H9 (cell line): ENCODE data around the gene MAP3K5. TPM values are rescaled to one million over a fixed set of nuclear protein-coding genes. Genes with fewer than 3 reads are reported as not detected.

Experiments
- DNase-seq: peaks from one replicate; pipeline ENCODE4 v3.0.0-alpha.2; 2017
- H2AFZ ChIP-seq: one replicate; pipeline ENCODE4 v1.6.1; 2013; ENCODE audit warnings: mild to moderate bottlenecking, low read length, control low read depth, moderate library complexity
- H2AK5ac ChIP-seq: 2 replicates; pipeline ENCODE4 v1.6.1; 2013; ENCODE audit warnings: low read length, control low read depth, mixed read lengths; ENCODE audit not compliant: insufficient read length
- H2BK120ac ChIP-seq: one replicate; pipeline ENCODE4 v1.6.1; 2013; ENCODE audit warnings: low read depth, mild to moderate bottlenecking, low read length, control low read depth, inconsistent platforms; ENCODE audit not compliant: poor library complexity, severe bottlenecking
- H2BK12ac ChIP-seq: 2 replicates; pipeline ENCODE4 v1.6.1; 2013; ENCODE audit warnings: low read length, control low read depth, mixed read lengths, low read depth; ENCODE audit not compliant: insufficient read length
- H2BK15ac ChIP-seq: 2 replicates; pipeline ENCODE4 v1.6.1; 2013; ENCODE audit warnings: low read depth, low read length, control low read depth
- H2BK20ac ChIP-seq: one replicate; pipeline ENCODE4 v1.6.1; 2013; ENCODE audit warnings: low read depth, mild to moderate bottlenecking, low read length, control low read depth, inconsistent platforms; ENCODE audit not compliant: poor library complexity, severe bottlenecking
- H2BK5ac ChIP-seq: 2 replicates; pipeline ENCODE4 v1.6.1; 2013; ENCODE audit warnings: low read length, control low read depth, mixed read lengths; ENCODE audit not compliant: insufficient read length
- H3K14ac ChIP-seq: 2 replicates; pipeline ENCODE4 v1.6.1; 2013; ENCODE audit warnings: low read length, control low read depth; ENCODE audit not compliant: insufficient read depth
- H3K18ac ChIP-seq: 2 replicates; pipeline ENCODE4 v1.6.1; 2013; ENCODE audit warnings: low read depth, mild to moderate bottlenecking, mixed read lengths, low read length, control low read depth; ENCODE audit not compliant: insufficient read length
- H3K23ac ChIP-seq: 2 replicates; pipeline ENCODE4 v1.6.1; 2013; ENCODE audit warnings: low read length, control low read depth, mixed read lengths, low read depth; ENCODE audit not compliant: insufficient read length
- H3K23me2 ChIP-seq: 2 replicates; pipeline ENCODE4 v1.6.1; 2013; ENCODE audit warnings: low read depth, mild to moderate bottlenecking, mixed read lengths, low read length, control low read depth; ENCODE audit not compliant: insufficient read length, poor library complexity, severe bottlenecking
- H3K27ac ChIP-seq: 2 replicates; pipeline ENCODE4 v1.5.1; 2013; ENCODE audit warnings: low read length, control low read depth, mixed read lengths, low read depth; ENCODE audit not compliant: insufficient read length
- H3K27me3 ChIP-seq: 2 replicates; pipeline ENCODE4 v1.6.1; 2013; ENCODE audit warnings: low read length, control low read depth, inconsistent platforms; ENCODE audit not compliant: insufficient read depth
- H3K4ac ChIP-seq: 2 replicates; pipeline ENCODE4 v1.6.1; 2013; ENCODE audit warnings: low read depth, mild to moderate bottlenecking, control low read depth, inconsistent platforms, low read length, moderate library complexity
- H3K4me1 ChIP-seq: 2 replicates; pipeline ENCODE4 v1.6.1; 2013; ENCODE audit warnings: low read length, control low read depth, inconsistent platforms; ENCODE audit not compliant: insufficient read depth
- H3K4me2 ChIP-seq: 2 replicates; pipeline ENCODE4 v1.6.1; 2013; ENCODE audit warnings: low read length, control low read depth, mixed read lengths; ENCODE audit not compliant: insufficient read length, insufficient read depth
- H3K56ac ChIP-seq: 2 replicates; pipeline ENCODE4 v1.6.1; 2013; ENCODE audit warnings: low read depth, mild to moderate bottlenecking, mixed read lengths, low read length, control low read depth; ENCODE audit not compliant: insufficient read length
- H3K79me1 ChIP-seq: 2 replicates; pipeline ENCODE4 v1.6.1; 2013; ENCODE audit warnings: low read depth, mild to moderate bottlenecking, moderate library complexity, low read length, control low read depth, inconsistent platforms; ENCODE audit not compliant: insufficient read depth, poor library complexity, severe bottlenecking
- H3K79me2 ChIP-seq: 2 replicates; pipeline ENCODE4 v1.6.1; 2013; ENCODE audit warnings: low read length, control low read depth, inconsistent platforms; ENCODE audit not compliant: insufficient read depth
- H3K9ac ChIP-seq: 2 replicates; pipeline ENCODE4 v1.6.1; 2013; ENCODE audit warnings: low read length, control low read depth, mixed read lengths; ENCODE audit not compliant: insufficient read length; ENCODE audit errors: extremely low read depth
- H3K9me3 ChIP-seq: one replicate; pipeline ENCODE4 v1.6.1; 2013; ENCODE audit warnings: low read depth, low read length, inconsistent platforms; ENCODE audit not compliant: control insufficient read depth
- H3T11ph ChIP-seq: one replicate; pipeline ENCODE4 v1.6.1; 2013; ENCODE audit warnings: mild to moderate bottlenecking, low read length, control low read depth, inconsistent platforms
- H4K20me1 ChIP-seq: one replicate; pipeline ENCODE4 v1.6.1; 2013; ENCODE audit not compliant: control insufficient read depth, insufficient read length, insufficient read depth
- H4K5ac ChIP-seq: 2 replicates; pipeline ENCODE4 v1.6.1; 2013; ENCODE audit warnings: low read depth, mild to moderate bottlenecking, mixed read lengths, low read length, control low read depth; ENCODE audit not compliant: insufficient read length
- H4K8ac ChIP-seq: replicated peaks from 2 replicates; pipeline ENCODE4 v1.6.1; 2013; ENCODE audit warnings: low read length, control low read depth, mixed read lengths, low read depth; ENCODE audit not compliant: insufficient read length
- H4K91ac ChIP-seq: 2 replicates; pipeline ENCODE4 v1.6.1; 2013; ENCODE audit warnings: low read depth, mild to moderate bottlenecking, moderate library complexity, mixed read lengths, low read length, control low read depth; ENCODE audit not compliant: insufficient read length
- H3K27ac Mint-ChIP-seq, 3 experiments: 2 replicates in 2 of 3; 3 replicates in 1 of 3; pipeline ENCODE4 v1.8.0; 2020 to 2021; ENCODE audit warnings: mixed read lengths in 3 of 3, mild to moderate bottlenecking in 1 of 3, moderate library complexity in 1 of 3
- H3K27me3 Mint-ChIP-seq: 2 replicates; pipeline ENCODE4 v1.8.0; 2021; ENCODE audit warnings: low read depth, mild to moderate bottlenecking, moderate library complexity, mixed read lengths
- H3K36me3 Mint-ChIP-seq, 3 experiments: 2 replicates in 2 of 3; 3 replicates in 1 of 3; pipeline ENCODE4 v1.8.0; 2020 to 2021; ENCODE audit warnings: low read depth in 3 of 3, mixed read lengths in 3 of 3; ENCODE audit not compliant: insufficient read depth in 1 of 3
- H3K4me1 Mint-ChIP-seq, 2 experiments: 2 replicates each; pipeline ENCODE4 v1.8.0; 2020; ENCODE audit warnings: mixed read lengths in 2 of 2
- H3K4me3 Mint-ChIP-seq, 2 experiments: 2 replicates in 1 of 2; 3 replicates in 1 of 2; pipeline ENCODE4 v1.8.0; 2020 to 2021; ENCODE audit warnings: mild to moderate bottlenecking in 2 of 2, mixed read lengths in 2 of 2, moderate library complexity in 1 of 2
- H3K9me3 Mint-ChIP-seq, 2 experiments: 2 replicates in 1 of 2; 3 replicates in 1 of 2; pipeline ENCODE4 v1.8.0; 2020; ENCODE audit warnings: mild to moderate bottlenecking in 2 of 2, mixed read lengths in 2 of 2, moderate library complexity in 1 of 2
- CTCF ChIP-seq: fragments of 200-600 bp; sonication (generic); conservative IDR thresholded peaks from 3 replicates; pipeline ENCODE4 v1.8.0; 2021; ENCODE audit warnings: antibody characterized with exemption, mild to moderate bottlenecking
- WGBS: extraction: QIAGEN DNeasy Blood & Tissue Kit; methylation state at CpG from one replicate; pipeline ENCODE4 v1.1.7; 2013; ENCODE audit warnings: missing lambda C conversion rate, low lambda C conversion rate, mixed read lengths; ENCODE audit not compliant: insufficient read length; ENCODE audit errors: extremely low coverage; 5-methylcytosine and 5-hydroxymethylcytosine counted together
- total RNA-seq: library from RNA; stranded (reverse); gene quantifications from 2 replicates; pipeline ENCODE4 v1.2.1, GENCODE V29; 2021

The MAP3K5 gene
- total RNA-seq, 1 experiment from 2014 or later, result 1.6 TPM

DNA sequence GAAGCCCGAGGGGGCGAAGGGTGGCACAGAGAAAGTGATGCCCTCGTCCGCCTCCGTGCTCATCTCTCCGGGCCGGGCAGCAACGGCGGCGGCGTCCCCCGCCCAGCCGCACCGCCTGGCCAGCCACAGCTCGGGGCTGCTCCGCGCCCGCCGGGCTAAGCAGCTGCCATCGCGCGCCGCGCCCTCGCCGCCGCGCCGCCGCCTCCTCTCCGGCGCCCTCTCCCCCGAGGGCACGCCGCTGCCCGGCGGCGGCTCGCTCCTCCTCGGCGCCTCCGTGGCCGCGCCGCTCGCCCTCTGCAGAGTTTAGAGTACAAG, 225 bp downstream of the MAP3K5 start:
- Histone ChIP-seq H3K4me2 (peak overlapping the region; percentile 62), H3K27ac (no peak overlapping the region), H2BK12ac (no peak overlapping the region), H2AFZ (no peak overlapping the region), H4K20me1 (no peaks in the 10 kb centered on the region), H4K8ac (no peak overlapping the region), H3K27me3 (peaks cover 9% of the 10 kb centered on the region; the same call in 1 of the 2 replicates), H2BK20ac (no peak overlapping the region), H2BK5ac (no peak overlapping the region), H2BK15ac (no peak overlapping the region), H2BK120ac (no peak overlapping the region), H3K9me3 (no peaks in the 10 kb centered on the region), H3K56ac (no peak overlapping the region), H3K14ac (no peak overlapping the region), H3K9ac (no peak overlapping the region), H3K18ac (no peak overlapping the region), H3K23ac (no peak overlapping the region), H3K4ac (no peak overlapping the region), H4K91ac (no peak overlapping the region), H2AK5ac (no peak overlapping the region), H3K4me1 (no peaks in the 10 kb centered on the region), H3T11ph (no peak overlapping the region), H3K23me2 (peaks cover 5% of the 10 kb centered on the region), H4K5ac (no peak overlapping the region), H3K79me2 (no peaks in the 10 kb centered on the region), H3K79me1 (no peaks in the 10 kb centered on the region)
- no peaks in the 10 kb centered on the region for H3K9me3 Mint-ChIP-seq
- peaks cover 0 to 2% (median 0%) of the 10 kb centered on the region in 3 experiments; a peak in 1 of 7 replicates for H3K36me3 Mint-ChIP-seq
- H3K27me3 Mint-ChIP-seq, result peaks cover 63% of the 10 kb centered on the region
- no peak for TF ChIP-seq CTCF
- WGBS, result no CpG with 5 or more reads among the region's 46 CpGs
- H3K27ac Mint-ChIP-seq, result no peak overlapping the region
- no peak for DNase-seq
- peaks cover 12% of the 10 kb centered on the region in 2 experiments for H3K4me1 Mint-ChIP-seq
- peak overlapping the region; percentile 81 to 89; a peak in 4 of 5 replicates for H3K4me3 Mint-ChIP-seq
